DND-41 (cell line): ENCODE results near the gene ZMPSTE24.
"Not testable (repeated sequence)": the region's sequence is repeated elsewhere in the genome, so short reads cannot be mapped to it uniquely, and the experiment has no call there.

Experiments
- ATAC-seq: fragments of 200-7000 bp; cut with Tn5 transposase; 3 replicates; pipeline ENCODE4 v1.9.1; 2021; ENCODE audit warnings: low read depth; ENCODE audit not compliant: insufficient read depth
- DNase-seq: peaks from one replicate; pipeline ENCODE4 v3.0.0-alpha.2; 2020
- H2AFZ ChIP-seq: 2 replicates; pipeline ENCODE4 v1.6.0; 2012; ENCODE audit warnings: low read depth, low read length
- H3K27ac ChIP-seq: 2 replicates; pipeline ENCODE4 v1.5.1; 2012; ENCODE audit warnings: low read length, inconsistent platforms
- H3K27me3 ChIP-seq: fragments of 200-600 bp; sonication (generic); 2 replicates; pipeline ENCODE4 v1.6.0; 2012; ENCODE audit warnings: low read length, mild to moderate bottlenecking, inconsistent platforms; ENCODE audit not compliant: insufficient read depth, poor library complexity
- H3K36me3 ChIP-seq: 2 replicates; pipeline ENCODE4 v1.5.1; 2012; ENCODE audit warnings: low read length, inconsistent platforms; ENCODE audit not compliant: insufficient read depth
- H3K4me1 ChIP-seq: 2 replicates; pipeline ENCODE4 v1.5.1; 2012; ENCODE audit warnings: mild to moderate bottlenecking, low read length; ENCODE audit not compliant: insufficient read depth
- H3K4me2 ChIP-seq: 2 replicates; pipeline ENCODE4 v1.6.0; 2012; ENCODE audit warnings: mild to moderate bottlenecking, moderate library complexity, low read length, inconsistent platforms; ENCODE audit not compliant: insufficient read depth
- H3K4me3 ChIP-seq, 2 experiments: fragments of 200-600 bp in 1 of 2; shearing (Covaris generic) in 1 of 2; 2 replicates each; pipeline ENCODE4 v1.5.1; 2012 to 2016; ENCODE audit warnings: inconsistent platforms in 2 of 2, low read length in 2 of 2, mild to moderate bottlenecking in 2 of 2, low read depth in 1 of 2, moderate library complexity in 1 of 2
- H3K79me2 ChIP-seq: 2 replicates; pipeline ENCODE4 v1.6.0; 2012; ENCODE audit warnings: low read length, inconsistent platforms; ENCODE audit not compliant: insufficient read depth
- H3K9ac ChIP-seq: 2 replicates; pipeline ENCODE4 v1.6.0; 2012; ENCODE audit warnings: low read depth, mild to moderate bottlenecking, inconsistent platforms, low read length, moderate library complexity
- H3K9me3 ChIP-seq: 2 replicates; pipeline ENCODE4 v1.5.1; 2012; ENCODE audit warnings: low read length, moderate library complexity, mild to moderate bottlenecking, inconsistent platforms; ENCODE audit not compliant: insufficient read depth, severe bottlenecking
- H4K20me1 ChIP-seq: 2 replicates; pipeline ENCODE4 v1.6.0; 2012; ENCODE audit warnings: low read length; ENCODE audit not compliant: insufficient read depth
- EZH2 ChIP-seq: IDR thresholded peaks from 3 replicates; pipeline ENCODE4 v1.6.1; 2012; ENCODE audit warnings: borderline replicate concordance, low read depth, mild to moderate bottlenecking, moderate library complexity, low read length, inconsistent platforms; ENCODE audit not compliant: severe bottlenecking
- TF ChIP-seq, protein P1 (sequence below): IDR thresholded peaks from 2 replicates; pipeline ENCODE4 v1.5.1; 2012; ENCODE audit warnings: borderline replicate concordance, low read length, moderate library complexity, mild to moderate bottlenecking; ENCODE audit not compliant: poor library complexity, severe bottlenecking; ENCODE audit errors: extremely low read depth

ZMPSTE24 gene

DNA sequence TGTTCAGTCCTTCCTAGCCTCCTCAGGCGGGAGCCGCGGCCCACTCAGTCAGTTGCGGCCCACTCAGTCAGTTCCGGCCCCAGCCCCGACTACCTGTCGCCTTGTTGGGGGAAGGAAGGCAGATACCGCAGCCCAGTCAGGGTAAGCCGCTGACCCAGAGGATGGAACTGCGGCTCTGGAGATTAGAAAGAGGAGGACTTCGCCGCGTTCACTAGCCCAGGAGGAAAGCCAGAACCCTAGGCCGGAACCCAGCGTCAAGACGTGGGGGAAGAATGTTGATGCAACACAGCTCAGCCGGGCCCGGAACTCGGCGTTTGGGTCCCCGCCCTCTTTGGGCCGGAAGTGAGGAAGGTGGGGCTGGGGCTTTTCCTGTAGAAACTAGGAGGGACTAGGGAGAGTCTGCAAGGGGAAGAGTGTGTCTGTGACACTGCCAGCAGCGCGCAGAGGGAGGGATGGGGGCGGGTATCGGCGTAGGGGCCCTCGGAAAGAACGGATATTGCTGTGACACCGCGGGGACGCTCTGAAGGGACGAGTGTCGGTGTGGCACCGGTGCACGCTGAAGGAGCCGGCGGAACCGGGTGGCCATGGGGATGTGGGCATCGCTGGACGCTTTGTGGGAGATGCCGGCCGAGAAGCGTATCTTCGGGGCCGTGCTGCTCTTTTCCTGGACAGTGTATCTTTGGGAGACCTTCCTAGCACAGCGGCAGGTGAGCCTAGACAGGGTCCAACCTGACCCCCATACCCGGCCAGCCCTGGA is at the start of gene ZMPSTE24:
TSS of gene ZMPSTE24 (plus strand) at position 549 of the 757 bp plus-strand sequence. CDS start at position 585, 36 bp downstream.
- Histone ChIP-seq H2AFZ (peak within 1 kb of the TSS; percentile 99), H3K79me2 (peaks cover 54% of the 10 kb centered on the region), H3K27ac (peak within 1 kb of the TSS; percentile 92), H3K4me3 (peak within 1 kb of the TSS; percentile 94 to 98), H4K20me1 (no peaks in the 10 kb centered on the region), H3K9ac (peak within 1 kb of the TSS; percentile 70), H3K36me3 (peaks cover 34% of the 10 kb centered on the region), H3K4me1 (peaks cover 42% of the 10 kb centered on the region), H3K27me3 (no peaks in the 10 kb centered on the region), H3K9me3 (no peaks in the 10 kb centered on the region), H3K4me2 (peak within 1 kb of the TSS; percentile 82)
- TF ChIP-seq, protein P1, sequence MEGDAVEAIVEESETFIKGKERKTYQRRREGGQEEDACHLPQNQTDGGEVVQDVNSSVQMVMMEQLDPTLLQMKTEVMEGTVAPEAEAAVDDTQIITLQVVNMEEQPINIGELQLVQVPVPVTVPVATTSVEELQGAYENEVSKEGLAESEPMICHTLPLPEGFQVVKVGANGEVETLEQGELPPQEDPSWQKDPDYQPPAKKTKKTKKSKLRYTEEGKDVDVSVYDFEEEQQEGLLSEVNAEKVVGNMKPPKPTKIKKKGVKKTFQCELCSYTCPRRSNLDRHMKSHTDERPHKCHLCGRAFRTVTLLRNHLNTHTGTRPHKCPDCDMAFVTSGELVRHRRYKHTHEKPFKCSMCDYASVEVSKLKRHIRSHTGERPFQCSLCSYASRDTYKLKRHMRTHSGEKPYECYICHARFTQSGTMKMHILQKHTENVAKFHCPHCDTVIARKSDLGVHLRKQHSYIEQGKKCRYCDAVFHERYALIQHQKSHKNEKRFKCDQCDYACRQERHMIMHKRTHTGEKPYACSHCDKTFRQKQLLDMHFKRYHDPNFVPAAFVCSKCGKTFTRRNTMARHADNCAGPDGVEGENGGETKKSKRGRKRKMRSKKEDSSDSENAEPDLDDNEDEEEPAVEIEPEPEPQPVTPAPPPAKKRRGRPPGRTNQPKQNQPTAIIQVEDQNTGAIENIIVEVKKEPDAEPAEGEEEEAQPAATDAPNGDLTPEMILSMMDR: no peak
- TF ChIP-seq EZH2: no peak
- ATAC-seq (peak; percentile 98), DNase-seq (peak; percentile 98)

DNA sequence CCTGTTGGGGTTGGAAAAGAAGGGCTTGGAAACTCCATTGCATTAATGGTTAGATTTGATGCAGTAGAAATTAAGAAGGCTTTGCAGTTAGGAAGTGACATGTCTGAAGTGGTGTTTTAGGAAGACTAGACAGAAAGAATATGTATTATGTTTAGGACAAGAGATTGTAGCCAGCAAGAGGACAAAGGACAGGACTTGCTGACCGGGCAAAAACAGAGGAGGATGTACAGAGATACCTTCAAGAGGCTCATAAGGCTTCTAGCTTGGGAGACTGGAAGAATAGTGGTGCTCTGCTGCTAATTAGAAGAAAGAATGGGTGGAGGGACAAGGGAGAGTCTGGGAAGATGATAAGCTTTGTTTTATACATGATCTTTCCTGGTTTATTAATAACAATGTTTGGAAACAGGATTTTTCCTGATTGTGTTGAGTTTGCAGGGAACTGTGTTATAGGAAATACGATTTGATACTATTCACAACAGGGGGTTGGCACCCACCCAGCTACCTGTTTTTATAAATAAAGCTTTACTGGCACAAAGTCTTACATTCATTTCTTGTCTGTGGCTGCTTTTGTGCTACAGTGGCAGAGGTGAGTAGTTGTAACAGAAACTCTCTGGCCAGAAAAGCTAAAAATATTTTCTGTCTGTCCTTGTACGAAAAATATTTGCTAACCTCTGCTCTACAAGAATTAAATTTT is 47.4 kb upstream of the ZMPSTE24 start:
- no peak for ATAC-seq
- peaks cover 2% of the 10 kb centered on the region; the same call in 1 of the 2 replicates for H4K20me1 ChIP-seq
- no peak overlapping the region for H3K9ac ChIP-seq
- TF ChIP-seq, protein P1: no peak
- TF ChIP-seq EZH2: no peak
- no peaks in the 10 kb centered on the region for H3K4me1 ChIP-seq
- no peak overlapping the region for H3K27ac ChIP-seq
- H2AFZ ChIP-seq: no peak overlapping the region
- no peaks in the 10 kb centered on the region for H3K27me3 ChIP-seq
- H3K79me2 ChIP-seq: peaks cover 14% of the 10 kb centered on the region
- no peak overlapping the region for H3K4me3 ChIP-seq
- no peaks in the 10 kb centered on the region for H3K9me3 ChIP-seq
- H3K36me3 ChIP-seq: peaks cover 91% of the 10 kb centered on the region
- DNase-seq: no peak
- no peak overlapping the region for H3K4me2 ChIP-seq

DNA sequence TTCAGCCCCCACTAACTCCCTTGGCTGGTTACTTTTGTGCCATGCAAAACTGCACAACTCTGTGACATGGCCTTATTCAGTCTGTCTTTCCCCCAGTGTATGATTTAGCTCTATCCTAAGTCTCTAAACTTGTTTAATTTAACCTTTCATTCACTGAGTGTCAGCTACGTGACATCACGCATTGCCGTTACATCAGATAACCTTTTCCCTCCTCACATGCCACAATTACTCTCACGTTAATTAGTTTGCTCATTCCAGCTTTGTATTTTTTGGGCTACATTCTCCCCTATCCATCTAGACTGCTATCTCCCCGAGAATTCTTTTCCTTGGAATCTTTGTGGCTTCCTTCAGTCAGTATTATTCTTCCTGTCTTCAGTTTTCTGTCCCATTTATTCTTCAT is 39.7 kb upstream of the ZMPSTE24 start:
- Histone ChIP-seq H3K9me3 (no peaks in the 10 kb centered on the region), H3K27me3 (no peaks in the 10 kb centered on the region), H3K4me2 (no peak overlapping the region), H3K36me3 (peaks cover 48% of the 10 kb centered on the region), H3K9ac (no peak overlapping the region), H3K79me2 (0 out of 2 replicates have a peak, but pooled peaks cover 2% of the 10 kb centered on the region), H3K4me1 (no peaks in the 10 kb centered on the region), H3K4me3 (no peak overlapping the region), H4K20me1 (no peaks in the 10 kb centered on the region; the same call in 1 of the 2 replicates), H2AFZ (no peak overlapping the region), H3K27ac (no peak overlapping the region)
- ATAC-seq (no peak), DNase-seq (no peak)
- TF ChIP-seq, protein P1: no peak
- TF ChIP-seq EZH2: no peak

- H3K4me3 ChIP-seq, H3K27me3 ChIP-seq, ATAC-seq, H3K9me3 ChIP-seq, H3K79me2 ChIP-seq, DNase-seq, H2AFZ ChIP-seq, H3K27ac ChIP-seq, H3K4me2 ChIP-seq, H3K9ac ChIP-seq, H4K20me1 ChIP-seq, H3K4me1 ChIP-seq: not testable (repeated sequence)
- H3K36me3 ChIP-seq: peaks cover 37% of the 10 kb centered on the region
These were observed 36.5 kb upstream of the ZMPSTE24 start for GRCh38 chr1:40221471-40221905.
